ENCODE results near the gene LAMB4.

DNA sequence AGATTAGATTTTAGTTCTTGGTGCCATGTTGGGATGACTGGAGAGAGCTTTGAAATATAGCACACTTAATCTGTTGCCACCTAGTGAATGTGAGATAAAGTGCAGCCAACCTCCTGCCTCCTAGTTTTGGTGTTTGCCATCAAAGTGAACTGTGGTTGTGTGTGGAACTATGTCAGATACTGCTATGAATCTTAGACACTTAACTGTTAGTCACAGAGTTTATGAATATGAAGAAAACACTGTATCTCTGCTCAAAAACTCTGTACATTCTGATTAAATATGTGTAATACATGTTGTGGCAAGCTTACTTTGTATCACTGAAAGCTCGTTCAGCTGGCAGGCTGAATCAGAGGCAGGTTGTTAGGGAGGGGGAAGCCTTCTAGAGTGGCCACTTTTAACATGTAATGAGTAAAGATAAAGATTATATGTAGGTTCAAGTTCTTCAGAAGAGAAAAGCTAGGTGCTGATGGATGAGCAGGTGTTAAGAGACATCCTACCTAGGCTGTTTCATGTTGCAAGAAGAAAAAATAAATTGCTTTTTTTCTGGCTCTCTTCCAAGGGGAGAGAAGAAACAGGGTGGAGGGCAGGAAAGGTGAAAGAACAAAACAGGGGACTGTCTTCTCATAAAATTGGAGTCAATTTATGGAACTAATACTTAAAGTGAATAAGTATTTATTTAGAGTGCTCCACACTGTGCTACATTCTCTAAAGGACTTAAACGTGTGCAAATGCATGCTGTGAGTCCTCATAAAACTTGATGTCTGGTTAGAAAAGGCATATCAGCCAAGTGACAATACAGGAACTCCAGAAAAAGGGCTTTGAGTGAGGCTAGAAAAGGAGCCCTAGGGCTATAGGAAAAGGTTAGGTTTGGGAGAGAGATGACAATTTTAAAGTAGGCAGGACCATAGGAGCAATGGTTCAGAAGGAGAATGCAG, 113.1 kb downstream of the LAMB4 start:
- TF ChIP-seq, protein P1, sequence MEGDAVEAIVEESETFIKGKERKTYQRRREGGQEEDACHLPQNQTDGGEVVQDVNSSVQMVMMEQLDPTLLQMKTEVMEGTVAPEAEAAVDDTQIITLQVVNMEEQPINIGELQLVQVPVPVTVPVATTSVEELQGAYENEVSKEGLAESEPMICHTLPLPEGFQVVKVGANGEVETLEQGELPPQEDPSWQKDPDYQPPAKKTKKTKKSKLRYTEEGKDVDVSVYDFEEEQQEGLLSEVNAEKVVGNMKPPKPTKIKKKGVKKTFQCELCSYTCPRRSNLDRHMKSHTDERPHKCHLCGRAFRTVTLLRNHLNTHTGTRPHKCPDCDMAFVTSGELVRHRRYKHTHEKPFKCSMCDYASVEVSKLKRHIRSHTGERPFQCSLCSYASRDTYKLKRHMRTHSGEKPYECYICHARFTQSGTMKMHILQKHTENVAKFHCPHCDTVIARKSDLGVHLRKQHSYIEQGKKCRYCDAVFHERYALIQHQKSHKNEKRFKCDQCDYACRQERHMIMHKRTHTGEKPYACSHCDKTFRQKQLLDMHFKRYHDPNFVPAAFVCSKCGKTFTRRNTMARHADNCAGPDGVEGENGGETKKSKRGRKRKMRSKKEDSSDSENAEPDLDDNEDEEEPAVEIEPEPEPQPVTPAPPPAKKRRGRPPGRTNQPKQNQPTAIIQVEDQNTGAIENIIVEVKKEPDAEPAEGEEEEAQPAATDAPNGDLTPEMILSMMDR (IDR thresholded peaks at IDR 0.05 in 4 of 5, conservative IDR thresholded peaks at IDR 0.05 in 1 of 5), result peak in 2 of 5 experiments; percentile 25 to 32
- TF ChIP-seq POLR2A (IDR thresholded peaks at IDR 0.05), result no peak
